Superior temporal gyrus (tissue), 1 donor: Measurements from ENCODE around the gene KRTAP2-2.
"Not testable (repeated sequence)": the region's sequence is repeated elsewhere in the genome, so short reads cannot be mapped to it uniquely, and the experiment has no call there.

Experiments used
- DNase-seq: peaks from one replicate; pipeline ENCODE4 v3.0.0-alpha.2; 2016; ENCODE audit errors: extremely low spot score

Gene KRTAP2-2

GRCh38 chr17:41064301-41064700, 9.3 kb upstream of the KRTAP2-2 start:
- DNase-seq: no peak

DNA sequence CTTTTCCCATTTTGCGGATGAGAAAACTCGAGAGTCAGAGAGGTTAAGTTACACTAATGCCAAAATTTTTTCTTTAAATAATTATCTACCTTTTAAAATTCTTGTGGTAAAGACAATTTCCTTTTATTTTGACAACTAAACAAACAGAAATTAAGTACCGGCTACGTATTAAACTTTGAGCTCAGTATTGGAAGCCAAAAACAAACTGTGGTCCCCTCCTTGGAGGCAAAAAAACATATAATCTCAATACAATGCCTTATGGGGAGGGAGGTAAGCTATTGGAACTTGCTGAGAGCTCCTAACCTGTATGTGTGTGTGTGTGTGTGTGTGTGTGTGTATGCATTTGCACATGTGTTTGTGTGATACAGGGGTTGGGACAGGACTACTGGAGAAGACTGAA, 8.4 kb upstream of the KRTAP2-2 start:
- no peak for DNase-seq

DNA sequence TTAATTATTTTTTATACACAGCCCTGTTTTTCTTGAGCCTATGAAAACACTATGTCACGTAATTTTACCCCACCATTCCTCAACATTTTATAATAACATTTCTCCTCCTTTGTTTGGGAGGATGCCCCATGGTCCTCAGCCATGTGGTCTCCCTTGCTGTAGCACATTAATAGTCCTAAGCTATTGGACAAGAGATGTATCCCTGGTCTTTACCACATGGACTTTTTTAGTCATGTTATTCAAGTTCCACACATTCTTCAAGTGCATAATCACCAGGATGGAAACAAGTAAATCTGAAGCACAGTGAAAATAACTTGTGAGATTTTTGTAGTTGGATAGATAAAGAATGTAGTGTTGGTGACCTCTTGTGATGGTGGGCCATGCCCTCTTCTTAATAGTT, 6.9 kb upstream of the KRTAP2-2 start:
- DNase-seq: no peak

DNA sequence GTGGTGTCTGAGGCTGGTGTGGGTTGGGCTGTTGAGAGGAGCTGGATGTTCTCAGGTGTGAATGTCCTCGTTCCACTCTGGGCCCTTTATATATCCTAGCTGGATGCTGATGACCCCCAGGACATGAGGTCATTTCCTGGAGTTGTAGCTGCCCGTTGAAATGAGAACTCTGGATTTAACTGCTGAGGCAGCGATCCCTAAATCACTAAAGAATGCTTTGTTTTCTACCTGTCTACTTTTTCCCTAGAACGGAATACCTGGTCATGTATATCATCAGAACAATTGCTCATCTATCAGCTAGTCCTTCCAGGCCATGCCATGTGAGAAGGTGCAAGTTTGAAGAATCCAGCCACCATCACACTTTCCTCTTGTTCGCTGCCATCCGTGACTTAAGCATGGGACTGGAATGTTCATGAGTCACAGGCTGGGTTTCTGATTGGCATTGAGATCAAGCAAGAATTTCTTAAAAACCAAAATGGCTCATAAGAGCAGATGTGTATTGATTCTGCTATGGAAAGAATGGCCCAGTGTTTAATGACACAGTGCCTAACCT, 5.1 kb upstream of the KRTAP2-2 start, which contains the start of gene KRTAP2-3:
KRTAP2-3 (minus strand) TSS at position 63 of the 553 bp plus-strand sequence. CDS start 64 bp downstream, outside the sequence.
- no peak for DNase-seq

- not testable (repeated sequence) for DNase-seq
These were observed 4.4 kb upstream of the KRTAP2-2 start for GRCh38 chr17:41059276-41060051.

DNA sequence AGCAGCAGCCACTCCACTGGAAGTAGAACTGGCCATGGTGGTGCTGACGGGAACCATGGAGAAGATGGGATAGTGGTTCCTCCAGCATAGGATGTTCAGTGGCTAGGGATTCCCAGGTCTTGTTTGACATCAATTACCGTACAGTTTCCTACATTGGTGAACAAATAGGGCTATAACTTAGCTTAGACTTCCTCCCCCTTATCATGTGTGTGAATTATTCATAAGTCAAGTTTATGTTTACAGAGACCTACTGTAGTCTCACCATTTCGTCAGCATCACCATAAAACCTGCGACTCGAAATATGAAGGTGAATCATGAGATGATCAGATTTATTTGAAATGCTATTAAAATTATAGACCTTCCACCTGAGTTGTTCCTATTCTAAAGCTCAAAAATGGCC, 3.7 kb upstream of the KRTAP2-2 start:
- DNase-seq: no peak

- DNase-seq: no peak
These were observed 2.5 kb upstream of the KRTAP2-2 start for GRCh38 chr17:41057547-41057946.

GRCh38 chr17:41054556-41054955, 474 bp downstream of the KRTAP2-2 start:
- DNase-seq: not testable (repeated sequence)

- no peak for DNase-seq
These were observed 1.0 kb downstream of the KRTAP2-2 start for GRCh38 chr17:41054025-41054424.

DNA sequence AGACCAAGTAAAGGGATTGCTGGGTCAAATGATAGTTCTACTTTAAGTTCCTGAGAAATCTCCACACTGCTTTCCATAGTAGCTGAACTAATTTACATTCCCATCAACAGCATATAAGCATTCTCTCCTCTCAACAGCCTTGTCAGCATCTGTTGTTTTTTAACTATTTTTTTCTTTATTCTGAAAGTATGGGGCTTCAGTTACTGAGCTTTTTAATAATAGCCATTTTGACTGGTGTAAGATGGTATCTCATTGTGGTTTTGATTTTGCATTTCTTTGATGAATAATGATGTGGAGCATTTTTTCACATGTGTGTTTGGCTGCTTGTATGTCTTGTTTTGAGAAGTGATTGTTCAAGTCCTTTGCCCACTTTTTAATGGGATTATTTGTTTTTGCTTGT, 2.5 kb downstream of the KRTAP2-2 start:
- no peak for DNase-seq

GRCh38 chr17:41049110-41049509, 5.9 kb downstream of the KRTAP2-2 start:
- no peak for DNase-seq

DNA sequence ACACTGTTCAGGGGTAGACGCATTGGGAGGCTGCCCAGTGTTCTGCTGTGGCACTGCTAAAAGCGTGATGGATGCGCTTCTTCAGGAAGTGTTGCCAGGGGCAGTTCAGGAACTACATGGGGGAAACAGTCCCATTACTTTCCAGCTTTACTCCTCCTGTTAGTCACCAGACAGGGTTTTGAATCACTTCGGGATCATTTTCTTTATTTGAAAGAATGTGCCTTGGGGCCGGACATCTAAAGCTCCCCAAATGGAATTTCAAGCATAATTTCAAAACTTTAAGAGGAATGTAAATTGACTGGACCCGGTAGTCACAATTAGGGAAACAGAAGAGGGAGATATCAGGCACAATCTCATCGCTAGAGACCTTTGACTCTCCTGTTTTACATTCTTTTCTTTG, 6.6 kb downstream of the KRTAP2-2 start:
- DNase-seq: no peak

- DNase-seq: not testable (repeated sequence)
These were observed 8.1 kb downstream of the KRTAP2-2 start, which contains the start of gene KRTAP2-1 for GRCh38 chr17:41046735-41047465. KRTAP2-1 (minus strand) TSS chr17:41047316; CDS start chr17:41047267, 49 bp downstream.

- DNase-seq: no peak
These were observed 12.1 kb downstream of the KRTAP2-2 start for GRCh38 chr17:41042953-41043352.

- DNase-seq: not testable (repeated sequence)
These were observed 14.1 kb downstream of the KRTAP2-2 start, which contains the start of gene KRTAP1-1 for GRCh38 chr17:41040783-41041571. KRTAP1-1 (minus strand) TSS chr17:41041450; CDS start chr17:41041397, 53 bp downstream.

- DNase-seq: no peak
These were observed 17.1 kb downstream of the KRTAP2-2 start for GRCh38 chr17:41037853-41038350.

- DNase-seq: not testable (repeated sequence)
These were observed 20.6 kb downstream of the KRTAP2-2 start, which contains the start of gene KRTAP1-3 for GRCh38 chr17:41034346-41034935. KRTAP1-3 (minus strand) TSS chr17:41034874; CDS start chr17:41034821, 53 bp downstream.

GRCh38 chr17:41029633-41030245, 25.3 kb downstream of the KRTAP2-2 start, which contains the start of gene KRTAP1-4:
KRTAP1-4 (minus strand) TSS chr17:41030195; CDS start chr17:41030078, 117 bp downstream.
- no peak for DNase-seq

DNA sequence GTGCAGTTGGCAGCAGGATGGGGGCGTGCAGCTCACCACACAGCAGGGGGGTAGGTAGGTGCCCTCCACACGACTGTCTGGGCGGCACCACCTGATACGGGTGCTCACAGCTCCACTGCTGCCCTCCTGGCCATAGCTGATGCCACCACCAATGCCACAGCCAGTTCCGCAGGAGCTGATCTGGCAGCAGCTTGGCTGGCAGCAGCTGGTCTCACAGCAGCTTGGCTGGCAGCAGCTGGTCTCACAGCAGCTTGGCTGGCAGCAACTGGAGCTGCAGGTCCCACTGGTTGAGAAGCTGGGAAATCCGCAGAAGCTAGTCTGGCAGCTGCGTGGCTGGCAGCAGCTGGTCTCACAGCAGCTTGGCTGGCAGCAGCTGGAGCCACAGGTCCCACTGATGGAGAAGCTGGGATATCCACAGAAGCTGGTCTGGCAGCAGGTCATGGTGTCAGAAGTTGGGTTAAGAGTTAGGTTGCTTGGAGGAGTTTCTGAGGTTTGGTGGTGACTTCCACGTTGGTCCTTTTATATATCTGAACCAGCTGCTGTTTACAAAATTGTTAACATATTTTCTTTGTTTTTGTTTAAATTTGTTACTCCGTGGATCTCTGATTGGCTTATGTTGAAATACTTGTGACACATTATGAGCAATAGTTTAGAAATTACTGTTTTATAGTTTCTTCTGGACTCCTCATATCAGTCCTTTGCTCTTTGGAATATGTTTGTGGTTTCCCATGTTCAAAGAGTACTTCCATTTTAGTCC, 28.1 kb downstream of the KRTAP2-2 start, which contains the start of gene KRTAP1-5:
KRTAP1-5 (minus strand) TSS at position 494 of the 757 bp plus-strand sequence; CDS start at position 441, 53 bp downstream.
- no peak for DNase-seq
